Stimulated activated CD8-positive, alpha-beta memory T cell treated with anti-CD3 and anti-CD28 coated beads, Interleukin-7, amount 100 ng/mL, for 48 hours (primary cell): ENCODE results near the gene TSHB.
A peak's percentile ranks its signal among the peaks of the same experiment; 100 is the strongest.
"Not testable (repeated sequence)": the region's sequence is repeated elsewhere in the genome, so short reads cannot be mapped to it uniquely, and the experiment has no call there.

ENCODE experiments used
- DNase-seq, 2 donors: peaks; one replicate each; pipeline ENCODE4 v3.0.0-alpha.2; 2020; ENCODE audit warnings: low read depth in 1 of 2; ENCODE audit errors: extremely low read depth in 1 of 2

Gene TSHB

GRCh38 chr1:115029526-115029925 is at the start of gene TSHB:
Gene TSHB (plus strand): TSS chr1:115029826. CDS start chr1:115033363, 3,537 bp downstream.
- no peak for DNase-seq

GRCh38 chr1:114982251-114982650 is 47.4 kb upstream of the TSHB start:
- no peak for DNase-seq

- no peak for DNase-seq
Observed at GRCh38 chr1:114986286-114986685, 43.3 kb upstream of the TSHB start.

- DNase-seq, result no peak
Observed at GRCh38 chr1:114988095-114988494, 41.5 kb upstream of the TSHB start.

GRCh38 chr1:114997510-114998289 is 31.9 kb upstream of the TSHB start:
- no peak for DNase-seq

GRCh38 chr1:115006191-115006590 is 23.4 kb upstream of the TSHB start:
- DNase-seq, result no peak

- no peak for DNase-seq
Observed at GRCh38 chr1:115012006-115012405, 17.6 kb upstream of the TSHB start.

- DNase-seq, result no peak
Observed at GRCh38 chr1:115012434-115012833, 17.2 kb upstream of the TSHB start.

- DNase-seq, result no peak
Observed at GRCh38 chr1:115013792-115014191, 15.8 kb upstream of the TSHB start.

GRCh38 chr1:115019549-115019948 is 10.1 kb upstream of the TSHB start:
- not testable (repeated sequence) for DNase-seq

- DNase-seq, result no peak
Observed at GRCh38 chr1:115021145-115021544, 8.5 kb upstream of the TSHB start.

GRCh38 chr1:115023593-115023992 is 6.0 kb upstream of the TSHB start:
- no peak for DNase-seq

GRCh38 chr1:115031595-115031994 is 2.0 kb downstream of the TSHB start:
- DNase-seq, result no peak

- no peak for DNase-seq
Observed at GRCh38 chr1:115035652-115036051, 6.0 kb downstream of the TSHB start.

GRCh38 chr1:115036814-115037507 is 7.3 kb downstream of the TSHB start:
- no peak for DNase-seq

GRCh38 chr1:115040501-115040900 is 10.9 kb downstream of the TSHB start:
- DNase-seq, result no peak

- DNase-seq, result no peak
Observed at GRCh38 chr1:115041654-115042053, 12.0 kb downstream of the TSHB start.

GRCh38 chr1:115046751-115047150 is 17.1 kb downstream of the TSHB start:
- no peak for DNase-seq

GRCh38 chr1:115051850-115052249 is 22.2 kb downstream of the TSHB start:
- no peak for DNase-seq

- DNase-seq, result peak in 1 of 2 donors; percentile 29
Observed at GRCh38 chr1:115052454-115053083, 22.9 kb downstream of the TSHB start.

GRCh38 chr1:115056395-115056798 is 26.8 kb downstream of the TSHB start:
- DNase-seq, result no peak
